Astrocyte (in vitro differentiated cells and primary cell): ENCODE measurements around the gene MPV17. TPM values are rescaled to one million over a fixed set of nuclear protein-coding genes. Genes with fewer than 3 reads are reported as not detected.

Experiments
- DNase-seq: peaks from one replicate; pipeline ENCODE4 v3.0.0-alpha.2; 2010; ENCODE audit warnings: low read depth
- FAIRE-seq: peaks from 2 replicates; lab custom pipeline; 2011; peaks lifted over from hg19 to GRCh38; lab: Jason Lieb, UNC
- H2AFZ ChIP-seq: 2 replicates; pipeline ENCODE4 v1.6.0; 2012; ENCODE audit warnings: low read depth, low read length, inconsistent platforms
- H3K27ac ChIP-seq: 2 replicates; pipeline ENCODE4 v1.5.1; 2011; ENCODE audit warnings: low read depth, low read length, inconsistent platforms
- H3K27me3 ChIP-seq: 2 replicates; pipeline ENCODE4 v1.6.0; 2011; ENCODE audit warnings: low read length, inconsistent platforms; ENCODE audit not compliant: insufficient read depth
- H3K36me3 ChIP-seq: 2 replicates; pipeline ENCODE4 v1.5.1; 2011; ENCODE audit warnings: low read length, inconsistent platforms; ENCODE audit not compliant: insufficient read depth
- H3K4me1 ChIP-seq: 2 replicates; pipeline ENCODE4 v1.5.1; 2011; ENCODE audit warnings: low read length, inconsistent platforms; ENCODE audit not compliant: insufficient read depth
- H3K4me2 ChIP-seq: 2 replicates; pipeline ENCODE4 v1.6.0; 2012; ENCODE audit warnings: low read length, inconsistent platforms
- H3K4me3 ChIP-seq: 2 replicates; pipeline ENCODE4 v1.5.1; 2011; ENCODE audit warnings: low read depth, mild to moderate bottlenecking, low read length, inconsistent platforms; ENCODE audit not compliant: insufficient read depth
- H3K79me2 ChIP-seq: 2 replicates; pipeline ENCODE4 v1.6.0; 2012; ENCODE audit warnings: mild to moderate bottlenecking, low read length, inconsistent platforms; ENCODE audit not compliant: insufficient read depth
- H3K9ac ChIP-seq: 2 replicates; pipeline ENCODE4 v1.6.0; 2012; ENCODE audit warnings: mild to moderate bottlenecking, low read length, inconsistent platforms
- H3K9me3 ChIP-seq: 2 replicates; pipeline ENCODE4 v1.5.1; 2012; ENCODE audit warnings: low read depth, mild to moderate bottlenecking, low read length, inconsistent platforms; ENCODE audit not compliant: insufficient read depth
- H4K20me1 ChIP-seq: 2 replicates; pipeline ENCODE4 v1.6.0; 2012; ENCODE audit warnings: low read length, inconsistent platforms; ENCODE audit not compliant: insufficient read depth
- H3K27ac Mint-ChIP-seq: one replicate; pipeline ENCODE4 v1.8.0; 2021; ENCODE audit warnings: mild to moderate bottlenecking, mixed read lengths; ENCODE audit not compliant: unreplicated experiment
- H3K27me3 Mint-ChIP-seq: one replicate; pipeline ENCODE4 v1.8.0; 2021; ENCODE audit warnings: low read depth, mixed read lengths; ENCODE audit not compliant: unreplicated experiment
- H3K36me3 Mint-ChIP-seq: one replicate; pipeline ENCODE4 v1.8.0; 2021; ENCODE audit warnings: low read depth, mixed read lengths; ENCODE audit not compliant: unreplicated experiment
- H3K4me1 Mint-ChIP-seq: one replicate; pipeline ENCODE4 v1.8.0; 2021; ENCODE audit warnings: low read depth, mixed read lengths; ENCODE audit not compliant: unreplicated experiment
- H3K4me3 Mint-ChIP-seq: one replicate; pipeline ENCODE4 v1.8.0; 2021; ENCODE audit warnings: mild to moderate bottlenecking, moderate library complexity, mixed read lengths; ENCODE audit not compliant: unreplicated experiment
- H3K9me3 Mint-ChIP-seq: one replicate; pipeline ENCODE4 v1.8.0; 2021; ENCODE audit warnings: mild to moderate bottlenecking, mixed read lengths; ENCODE audit not compliant: unreplicated experiment
- EZH2 ChIP-seq: IDR thresholded peaks from 2 replicates; pipeline ENCODE4 v1.6.1; 2012; ENCODE audit warnings: mild to moderate bottlenecking, low read length, inconsistent platforms; ENCODE audit not compliant: insufficient read depth
- total RNA-seq: library from RNA; stranded (reverse); gene quantifications from 2 replicates; pipeline ENCODE4 v1.2.1, GENCODE V29; 2021
- TF ChIP-seq, protein P1 (sequence below): IDR thresholded peaks from 2 replicates; pipeline ENCODE4 v1.5.1; 2011; ENCODE audit warnings: low read depth, mild to moderate bottlenecking, inconsistent platforms, low read length, moderate library complexity; ENCODE audit not compliant: insufficient read depth

The MPV17 gene
- total RNA-seq, 1 donor from 2014 or later = 54.0 TPM

DNA sequence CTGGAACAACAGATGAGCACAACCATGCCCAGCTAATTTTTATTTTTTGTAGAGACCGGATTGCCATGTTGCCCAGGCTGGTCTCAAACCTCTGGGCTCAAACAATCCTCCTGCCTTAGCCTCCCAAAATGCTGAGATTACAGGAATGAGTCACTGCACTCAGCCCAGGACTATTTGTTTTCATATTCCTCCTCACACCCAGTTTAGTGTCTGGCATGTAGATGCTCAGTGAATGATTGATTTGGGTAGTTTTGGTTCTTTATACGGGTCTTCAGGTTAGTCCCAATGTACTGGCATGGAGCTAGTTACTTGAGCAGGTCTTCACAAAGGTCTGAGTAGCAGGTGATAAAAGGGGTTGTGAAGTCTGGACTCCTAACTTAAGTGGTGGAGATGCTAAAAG, 41.0 kb upstream of the MPV17 start:
- Histone ChIP-seq H3K36me3 (peaks cover 35% of the 10 kb centered on the region), H3K4me1 (peaks cover 5% of the 10 kb centered on the region), H3K9me3 (no peaks in the 10 kb centered on the region), H3K79me2 (peaks cover 24% of the 10 kb centered on the region), H3K27ac (no peak overlapping the region), H3K4me2 (no peak overlapping the region), H4K20me1 (peaks cover 19% of the 10 kb centered on the region), H3K9ac (no peak overlapping the region), H3K27me3 (no peaks in the 10 kb centered on the region), H2AFZ (no peak overlapping the region), H3K4me3 (no peak overlapping the region)
- no peak for FAIRE-seq
- Mint-ChIP-seq H3K9me3 (no peaks in the 10 kb centered on the region), H3K36me3 (peaks cover 18% of the 10 kb centered on the region), H3K4me3 (peak overlapping the region; percentile 60), H3K27me3 (no peaks in the 10 kb centered on the region), H3K4me1 (peaks cover 7% of the 10 kb centered on the region), H3K27ac (no peak overlapping the region)
- DNase-seq = no peak
- TF ChIP-seq EZH2 = no peak
- TF ChIP-seq, protein P1, sequence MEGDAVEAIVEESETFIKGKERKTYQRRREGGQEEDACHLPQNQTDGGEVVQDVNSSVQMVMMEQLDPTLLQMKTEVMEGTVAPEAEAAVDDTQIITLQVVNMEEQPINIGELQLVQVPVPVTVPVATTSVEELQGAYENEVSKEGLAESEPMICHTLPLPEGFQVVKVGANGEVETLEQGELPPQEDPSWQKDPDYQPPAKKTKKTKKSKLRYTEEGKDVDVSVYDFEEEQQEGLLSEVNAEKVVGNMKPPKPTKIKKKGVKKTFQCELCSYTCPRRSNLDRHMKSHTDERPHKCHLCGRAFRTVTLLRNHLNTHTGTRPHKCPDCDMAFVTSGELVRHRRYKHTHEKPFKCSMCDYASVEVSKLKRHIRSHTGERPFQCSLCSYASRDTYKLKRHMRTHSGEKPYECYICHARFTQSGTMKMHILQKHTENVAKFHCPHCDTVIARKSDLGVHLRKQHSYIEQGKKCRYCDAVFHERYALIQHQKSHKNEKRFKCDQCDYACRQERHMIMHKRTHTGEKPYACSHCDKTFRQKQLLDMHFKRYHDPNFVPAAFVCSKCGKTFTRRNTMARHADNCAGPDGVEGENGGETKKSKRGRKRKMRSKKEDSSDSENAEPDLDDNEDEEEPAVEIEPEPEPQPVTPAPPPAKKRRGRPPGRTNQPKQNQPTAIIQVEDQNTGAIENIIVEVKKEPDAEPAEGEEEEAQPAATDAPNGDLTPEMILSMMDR = no peak

DNA sequence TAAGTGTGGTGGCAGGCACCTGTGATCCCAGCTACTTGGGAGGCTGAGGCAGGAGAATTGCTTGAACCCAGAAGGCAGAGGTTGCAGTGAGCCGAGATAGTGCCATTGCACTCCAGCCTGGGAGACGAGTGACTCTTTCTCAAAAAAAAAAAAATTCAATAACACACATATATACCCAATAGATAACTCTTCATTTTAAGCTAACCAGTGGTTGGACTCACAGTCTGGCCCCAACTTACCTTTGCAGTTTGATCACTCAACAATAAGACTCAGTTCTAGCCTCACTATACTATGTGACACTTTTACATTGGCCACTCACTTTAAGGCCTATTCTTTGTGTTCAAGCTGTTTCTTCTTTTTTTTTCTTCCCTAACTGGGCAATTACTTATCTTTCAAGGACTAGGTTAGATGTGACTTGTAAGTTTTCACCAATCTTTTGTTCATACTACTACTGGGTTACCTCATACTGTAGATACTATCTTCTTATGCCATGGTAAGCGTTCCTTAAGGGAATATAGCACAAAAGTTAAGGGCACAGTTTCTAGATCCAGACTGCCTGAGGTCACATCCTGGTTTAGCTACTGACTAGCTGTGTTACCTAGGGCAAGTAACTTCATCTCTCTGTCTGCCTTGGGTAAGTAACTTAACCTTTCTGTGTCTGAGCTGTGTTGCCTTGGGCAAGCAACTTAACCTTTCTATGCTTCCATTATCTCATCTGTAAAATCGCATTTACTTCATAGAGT, 40.0 kb upstream of the MPV17 start:
- H3K36me3 Mint-ChIP-seq = peaks cover 19% of the 10 kb centered on the region

More for the DNA sequence above, 40.0 kb upstream of the MPV17 start:
- no peak for DNase-seq
- TF ChIP-seq, protein P1 = no peak
- TF ChIP-seq EZH2 = no peak
- no peak for FAIRE-seq
- no peak overlapping the region for H3K4me3 Mint-ChIP-seq
- peaks cover 8% of the 10 kb centered on the region for H3K4me1 Mint-ChIP-seq
- no peaks in the 10 kb centered on the region for H3K9me3 Mint-ChIP-seq
- H3K4me3 ChIP-seq = no peak overlapping the region
- no peak overlapping the region for H3K27ac ChIP-seq
- H3K9me3 ChIP-seq = no peaks in the 10 kb centered on the region
- H2AFZ ChIP-seq = no peak overlapping the region
- no peaks in the 10 kb centered on the region for H3K27me3 ChIP-seq
- peaks cover 31% of the 10 kb centered on the region for H3K36me3 ChIP-seq
- H3K27ac Mint-ChIP-seq = no peak overlapping the region
- no peaks in the 10 kb centered on the region for H3K27me3 Mint-ChIP-seq
- peaks cover 5% of the 10 kb centered on the region for H3K4me1 ChIP-seq
- peaks cover 8% of the 10 kb centered on the region for H4K20me1 ChIP-seq
- H3K4me2 ChIP-seq = no peak overlapping the region
- H3K79me2 ChIP-seq = peaks cover 21% of the 10 kb centered on the region
- H3K9ac ChIP-seq = no peak overlapping the region
